HEK293T (cell line): ENCODE results near the gene TBX18.

ENCODE experiments used
- CTCF ChIA-PET: fragments of 350-600 bp; formaldehyde crosslinking; extraction: SDS; loops from one replicate; lab custom pipeline; 2021; ENCODE audit warnings: antibody characterized with exemption, inconsistent platforms; lab: Yijun Ruan, JAX
- POLR2A ChIA-PET: fragments of 350-600 bp; formaldehyde crosslinking; extraction: SDS; loops from one replicate; lab custom pipeline; 2020; ENCODE audit warnings: antibody characterized with exemption, inconsistent platforms; lab: Yijun Ruan, JAX
- DNase-seq: peaks from one replicate; pipeline ENCODE4 v3.0.0; 2012; ENCODE audit warnings: mixed read lengths; ENCODE audit errors: extremely low spot score
- ARNT ChIP-seq: fragments of 450-650 bp; IDR thresholded peaks from 2 replicates; pipeline ENCODE4 v1.6.1; 2017; ENCODE audit warnings: mild to moderate bottlenecking
- BHLHE40 ChIP-seq: fragments of 450-650 bp; IDR thresholded peaks from 2 replicates; pipeline ENCODE4 v1.6.1; 2016; ENCODE audit warnings: mild to moderate bottlenecking, moderate library complexity, borderline replicate concordance
- CTBP1 ChIP-seq: fragments of 450-650 bp; IDR thresholded peaks from 2 replicates; pipeline ENCODE4 v1.6.1; 2016; ENCODE audit warnings: borderline replicate concordance
- ELF4 ChIP-seq: fragments of 450-650 bp; IDR thresholded peaks from 2 replicates; pipeline ENCODE4 v1.6.1; 2017; ENCODE audit warnings: antibody characterized with exemption
- FOXA1 ChIP-seq: fragments of 450-650 bp; IDR thresholded peaks from 2 replicates; pipeline ENCODE4 v1.6.1; 2016; ENCODE audit warnings: mild to moderate bottlenecking
- FOXK2 ChIP-seq: fragments of 450-650 bp; IDR thresholded peaks from 2 replicates; pipeline ENCODE4 v1.6.1; 2016; ENCODE audit warnings: mild to moderate bottlenecking
- FOXM1 ChIP-seq: fragments of 450-650 bp; IDR thresholded peaks from 2 replicates; pipeline ENCODE4 v1.6.1; 2017; ENCODE audit warnings: mild to moderate bottlenecking, borderline replicate concordance
- HDGF ChIP-seq: fragments of 450-650 bp; IDR thresholded peaks from 2 replicates; pipeline ENCODE4 v1.6.1; 2017; ENCODE audit warnings: antibody characterized with exemption, borderline replicate concordance
- L3MBTL2 ChIP-seq: fragments of 450-650 bp; conservative IDR thresholded peaks from 2 replicates; pipeline ENCODE4 v1.6.1; 2016; ENCODE audit warnings: mild to moderate bottlenecking
- LEF1 ChIP-seq: fragments of 450-650 bp; IDR thresholded peaks from 2 replicates; pipeline ENCODE4 v1.6.1; 2017; ENCODE audit warnings: mild to moderate bottlenecking, borderline replicate concordance
- NFRKB ChIP-seq: fragments of 450-650 bp; IDR thresholded peaks from 2 replicates; pipeline ENCODE4 v1.6.1; 2016; ENCODE audit warnings: mild to moderate bottlenecking, moderate library complexity
- PKNOX1 ChIP-seq: fragments of 450-650 bp; IDR thresholded peaks from 2 replicates; pipeline ENCODE4 v1.6.1; 2016
- SP1 ChIP-seq: fragments of 450-650 bp; IDR thresholded peaks from 2 replicates; pipeline ENCODE4 v1.6.1; 2017
- SUZ12 ChIP-seq: fragments of 450-650 bp; IDR thresholded peaks from 2 replicates; pipeline ENCODE4 v1.6.1; 2016; ENCODE audit warnings: mild to moderate bottlenecking
- TARDBP ChIP-seq: fragments of 450-650 bp; IDR thresholded peaks from 2 replicates; pipeline ENCODE4 v1.6.1; 2016
- ZNF384 ChIP-seq: fragments of 450-650 bp; IDR thresholded peaks from 2 replicates; pipeline ENCODE4 v1.6.1; 2016

TBX18 gene

GRCh38 chr6:84762220-84763002 lies 2.0 kb downstream of the TBX18 start:
- no peak for TF ChIP-seq FOXK2
- TF ChIP-seq ARNT, result no peak
- TF ChIP-seq SP1, result no peak
- no peak for TF ChIP-seq HDGF
- no peak for TF ChIP-seq SUZ12
- TF ChIP-seq LEF1, result no peak
- TF ChIP-seq PKNOX1, result no peak
- no peak for TF ChIP-seq TARDBP
- no peak for TF ChIP-seq L3MBTL2
- TF ChIP-seq FOXA1, result no peak
- no peak for TF ChIP-seq CTBP1
- no peak for TF ChIP-seq ZNF384
- TF ChIP-seq NFRKB, result no peak
- TF ChIP-seq ELF4, result no peak
- no peak for TF ChIP-seq FOXM1
- TF ChIP-seq BHLHE40, result no peak
- POLR2A ChIA-PET, result interaction anchor here (0.5 to 4.0 kb wide), 7 partner anchors 9 to 337 kb away, joined by 3 to 18 read pairs (median 4); no protein-coding TSS in a partner anchor
- DNase-seq, result peak; percentile 40
- CTCF ChIA-PET, result interaction anchor here (0.6 to 1.3 kb wide), 5 partner anchors 12 to 205 kb away, joined by 3 read pairs; no protein-coding TSS in a partner anchor

DNA sequence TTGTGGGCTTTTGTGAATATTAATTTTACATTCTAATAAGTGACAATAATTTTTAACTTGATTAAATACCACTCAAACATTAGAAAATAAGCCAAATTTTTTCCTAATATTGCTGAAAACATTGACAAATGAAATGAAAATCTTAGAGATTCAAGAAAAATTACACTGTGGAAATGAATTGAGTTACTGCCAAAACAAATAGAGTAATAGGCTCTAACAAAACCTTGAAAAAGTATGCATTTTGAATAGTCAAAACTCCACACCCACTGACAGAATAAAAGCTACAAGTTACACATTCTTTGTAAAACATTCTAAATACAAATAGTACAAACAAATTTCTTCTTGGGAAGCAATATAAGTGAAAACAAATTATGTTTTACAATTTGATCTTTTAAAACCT lies 5.9 kb downstream of the TBX18 start:
- CTCF ChIA-PET, result interaction anchor here (1.3 kb wide), 1 partner anchor 17 kb away, joined by 3 read pairs; no protein-coding TSS in a partner anchor
- no peak for DNase-seq
- POLR2A ChIA-PET, result no interaction called here
- no peak for TF ChIP-seq SP1
- TF ChIP-seq FOXA1, result no peak
- no peak for TF ChIP-seq ELF4

- ChIA-PET POLR2A (no interaction called here), CTCF (no interaction called here)
- DNase-seq, result no peak
Observed at GRCh38 chr6:84756877-84757276, 7.5 kb downstream of the TBX18 start.

DNA sequence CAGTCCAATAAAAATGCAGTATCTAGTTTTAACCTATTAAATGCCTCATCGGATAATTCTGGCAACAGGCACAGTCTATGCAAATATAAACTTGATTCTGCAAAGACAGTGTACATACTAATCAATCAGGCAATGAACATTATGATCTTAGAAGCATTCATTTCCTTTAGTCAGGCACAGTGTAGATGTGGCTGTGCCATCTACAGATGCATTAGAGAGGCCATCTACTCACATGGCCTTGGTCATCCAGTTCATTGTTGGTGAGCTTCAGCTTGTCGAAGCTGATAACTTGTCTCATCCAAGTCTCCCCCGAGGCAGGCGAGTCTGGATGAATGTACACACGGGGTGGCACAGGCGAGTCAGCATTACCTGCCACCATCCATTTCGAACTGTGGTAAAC lies 7.9 kb downstream of the TBX18 start:
- ChIA-PET CTCF (no interaction called here), POLR2A (no interaction called here)
- TF ChIP-seq FOXK2 (no peak), L3MBTL2 (no peak), ZNF384 (no peak), SUZ12 (no peak), ELF4 (no peak), LEF1 (no peak), PKNOX1 (no peak), BHLHE40 (no peak), NFRKB (no peak), FOXM1 (no peak), TARDBP (no peak), CTBP1 (no peak), HDGF (no peak), ARNT (no peak), SP1 (no peak), FOXA1 (no peak)
- DNase-seq, result no peak

More at GRCh38 chr6:84756877-84757276, 7.5 kb downstream of the TBX18 start:
- TF ChIP-seq NFRKB (no peak), FOXM1 (no peak), ZNF384 (no peak), LEF1 (no peak), BHLHE40 (no peak), TARDBP (no peak), PKNOX1 (no peak), ARNT (no peak), SP1 (no peak), ELF4 (no peak), FOXA1 (no peak), L3MBTL2 (no peak), SUZ12 (no peak), CTBP1 (no peak), FOXK2 (no peak), HDGF (no peak)

DNA sequence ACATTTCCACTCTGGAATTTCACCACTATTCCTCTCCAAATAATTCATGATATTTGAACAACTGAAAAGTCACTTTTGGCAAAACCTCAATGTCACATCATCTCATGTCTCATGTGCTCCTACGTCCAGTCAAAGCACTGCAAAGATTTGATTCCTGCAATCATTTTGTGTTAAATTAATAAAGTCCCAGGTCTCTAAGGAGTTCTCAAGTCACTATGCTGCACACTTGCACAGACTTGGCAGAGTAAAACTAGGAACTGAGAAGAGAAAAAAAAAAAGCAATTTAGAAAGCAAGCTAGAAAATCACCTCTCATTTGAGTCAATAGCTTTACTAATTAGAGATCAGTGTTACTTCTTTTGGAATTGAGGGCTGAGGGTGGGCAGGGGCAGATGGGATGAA lies 11.2 kb downstream of the TBX18 start:
- ChIA-PET POLR2A (interaction anchor here (2.7 kb wide), 1 partner anchor 10 kb away, joined by 14 read pairs; no protein-coding TSS in a partner anchor), CTCF (no interaction called here)
- DNase-seq, result no peak
- TF ChIP-seq FOXA1, result no peak
- no peak for TF ChIP-seq CTBP1
- no peak for TF ChIP-seq HDGF
- no peak for TF ChIP-seq PKNOX1
- TF ChIP-seq TARDBP, result no peak
- TF ChIP-seq SP1, result no peak
- TF ChIP-seq L3MBTL2, result no peak
- no peak for TF ChIP-seq FOXM1
- TF ChIP-seq NFRKB, result no peak
- TF ChIP-seq FOXK2, result no peak
- TF ChIP-seq ELF4, result no peak
- TF ChIP-seq BHLHE40, result no peak
- TF ChIP-seq SUZ12, result no peak
